ENCODE results near the gene EYA2. TPM values are rescaled to one million over a fixed set of nuclear protein-coding genes. Genes with fewer than 3 reads are reported as not detected.

Gene EYA2
- polyA plus RNA-seq, 4 donors = 0.50 to 0.70 TPM; not detected in 2

- H3K27me3 ChIP-seq (ENCODE audit: control insufficient read depth in 3 of 3, insufficient read depth in 3 of 3, low read length in 3 of 3) = peaks cover 0 to 2% (median 0%) of the 10 kb centered on the region in 3 donors
- no peak overlapping the region for H3K27ac ChIP-seq (ENCODE audit: low read depth in 1 of 3, low read length in 2 of 3)
- H3K4me3 ChIP-seq (ENCODE audit: low read depth in 1 of 3, low read length in 3 of 3) = no peak overlapping the region
- FAIRE-seq = no peak
- no peaks in the 10 kb centered on the region for H3K36me3 ChIP-seq (ENCODE audit: control insufficient read depth in 3 of 3, insufficient read depth in 2 of 3, low read depth in 1 of 3, low read length in 3 of 3)
- H3K4me1 ChIP-seq (ENCODE audit: control insufficient read depth in 3 of 3, insufficient read depth in 2 of 3, low read depth in 1 of 3, low read length in 2 of 3) = no peaks in the 10 kb centered on the region
- no peak for DNase-seq
- H3K9me3 ChIP-seq (ENCODE audit: control insufficient read depth in 2 of 2, insufficient read depth in 1 of 2, low read depth in 1 of 2, low read length in 1 of 2) = no peaks in the 10 kb centered on the region
- 75 to 79% (median 79%) methylated on average over 7 of the region's 7 CpGs for WGBS, 3 donors
Observed at GRCh38 chr20:46946181-46946624, 51.6 kb downstream of the EYA2 start.

DNA sequence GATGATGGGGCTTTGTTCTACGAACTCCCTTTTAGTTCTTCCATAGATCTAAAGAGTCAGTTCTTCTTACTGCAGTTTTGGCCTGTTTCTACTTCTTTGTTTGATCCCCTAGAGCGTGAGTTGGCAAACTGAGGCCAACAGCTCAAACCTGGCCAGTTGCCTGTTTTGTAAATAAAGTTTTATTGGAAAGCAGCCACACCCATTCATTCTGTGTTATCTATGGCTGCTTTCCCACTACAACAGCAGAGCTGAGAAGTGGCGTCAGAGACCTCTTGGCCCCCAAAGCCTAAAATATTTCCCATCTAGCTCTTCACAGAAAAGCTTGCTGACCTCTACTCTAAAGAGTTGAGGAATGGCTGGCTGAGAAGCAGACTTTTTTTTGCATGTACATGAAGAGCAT is 52.2 kb downstream of the EYA2 start:
- Histone ChIP-seq H3K36me3 (ENCODE audit: control insufficient read depth in 3 of 3, insufficient read depth in 2 of 3, low read depth in 1 of 3, low read length in 3 of 3) (no peaks in the 10 kb centered on the region), H3K4me1 (ENCODE audit: control insufficient read depth in 3 of 3, insufficient read depth in 2 of 3, low read depth in 1 of 3, low read length in 2 of 3) (no peaks in the 10 kb centered on the region), H3K9me3 (ENCODE audit: control insufficient read depth in 2 of 2, insufficient read depth in 1 of 2, low read depth in 1 of 2, low read length in 1 of 2) (no peaks in the 10 kb centered on the region), H3K4me3 (ENCODE audit: low read depth in 1 of 3, low read length in 3 of 3) (no peak overlapping the region), H3K27ac (ENCODE audit: low read depth in 1 of 3, low read length in 2 of 3) (no peak overlapping the region), H3K27me3 (ENCODE audit: control insufficient read depth in 3 of 3, insufficient read depth in 3 of 3, low read length in 3 of 3) (peaks cover 0 to 2% (median 0%) of the 10 kb centered on the region in 3 donors)
- no peak for DNase-seq
- no peak for FAIRE-seq
- 29 to 67% (median 61%) methylated on average over 3 of the region's 3 CpGs for whole genome bisulfite sequencing, 3 donors

DNA sequence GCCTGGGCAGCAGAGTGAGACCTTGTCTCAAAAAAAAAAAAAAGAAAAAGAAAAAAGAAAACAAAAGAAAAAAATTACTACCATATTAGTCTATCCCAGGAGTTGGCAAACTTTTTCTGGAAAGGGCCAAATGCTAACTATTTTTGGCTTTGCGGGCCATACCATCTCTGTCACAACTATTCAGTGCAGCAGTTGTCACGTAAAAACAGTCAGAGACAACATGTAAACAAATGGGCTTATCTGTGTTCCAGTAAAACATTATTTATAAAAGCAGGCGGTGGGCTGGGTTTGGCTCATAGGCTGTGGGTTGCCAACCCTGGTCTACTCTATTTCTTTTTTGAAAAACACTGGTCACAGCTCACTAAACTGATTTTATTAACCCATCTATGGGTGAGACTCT is 53.4 kb downstream of the EYA2 start:
- H3K27me3 ChIP-seq (ENCODE audit: control insufficient read depth in 3 of 3, insufficient read depth in 3 of 3, low read length in 3 of 3) = peaks cover 0 to 2% (median 0%) of the 10 kb centered on the region in 3 donors
- DNase-seq (no peak), FAIRE-seq (no peak)
- no peak overlapping the region for H3K27ac ChIP-seq (ENCODE audit: low read depth in 1 of 3, low read length in 2 of 3)
- 62 to 75% (median 64%) methylated on average over 3 of the region's 3 CpGs for WGBS, 3 donors
- no peaks in the 10 kb centered on the region for H3K4me1 ChIP-seq (ENCODE audit: control insufficient read depth in 3 of 3, insufficient read depth in 2 of 3, low read depth in 1 of 3, low read length in 2 of 3)
- H3K4me3 ChIP-seq (ENCODE audit: low read depth in 1 of 3, low read length in 3 of 3) = no peak overlapping the region
- H3K9me3 ChIP-seq (ENCODE audit: control insufficient read depth in 2 of 2, insufficient read depth in 1 of 2, low read depth in 1 of 2, low read length in 1 of 2) = no peaks in the 10 kb centered on the region
- H3K36me3 ChIP-seq (ENCODE audit: control insufficient read depth in 3 of 3, insufficient read depth in 2 of 3, low read depth in 1 of 3, low read length in 3 of 3) = no peaks in the 10 kb centered on the region

DNA sequence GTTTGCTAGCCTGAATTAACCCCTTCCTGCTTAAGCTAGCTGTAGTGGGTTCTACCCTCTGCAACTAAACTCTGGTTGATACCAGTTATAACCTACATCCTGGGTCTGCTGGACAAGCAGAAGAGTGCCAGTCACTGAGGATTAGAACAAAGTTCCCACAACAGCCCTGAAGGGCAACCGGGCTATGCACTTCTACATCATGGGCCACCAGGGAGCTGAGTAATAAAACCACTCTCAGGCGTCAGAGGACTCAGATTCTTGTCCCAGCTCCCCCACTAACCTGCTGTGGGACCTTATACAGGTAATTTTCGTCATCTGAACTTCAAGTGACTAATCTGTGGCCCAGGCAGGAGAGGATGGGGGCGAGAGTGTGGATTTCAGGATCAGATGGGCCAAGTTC is 56.8 kb downstream of the EYA2 start:
- no peak for FAIRE-seq
- H3K27ac ChIP-seq (ENCODE audit: low read depth in 1 of 3, low read length in 2 of 3) = no peak overlapping the region
- WGBS, 3 donors = 27 to 40% (median 28%) methylated on average over 4 of the region's 4 CpGs

GRCh38 chr20:46951840-46952497 is 57.3 kb downstream of the EYA2 start:
- Histone ChIP-seq H3K36me3 (ENCODE audit: control insufficient read depth in 3 of 3, insufficient read depth in 2 of 3, low read depth in 1 of 3, low read length in 3 of 3) (no peaks in the 10 kb centered on the region), H3K4me3 (ENCODE audit: low read depth in 1 of 3, low read length in 3 of 3) (no peak overlapping the region), H3K27ac (ENCODE audit: low read depth in 1 of 3, low read length in 2 of 3) (no peak overlapping the region), H3K27me3 (ENCODE audit: control insufficient read depth in 3 of 3, insufficient read depth in 3 of 3, low read length in 3 of 3) (peaks cover 0 to 2% (median 0%) of the 10 kb centered on the region in 3 donors), H3K9me3 (ENCODE audit: control insufficient read depth in 2 of 2, insufficient read depth in 1 of 2, low read depth in 1 of 2, low read length in 1 of 2) (no peaks in the 10 kb centered on the region), H3K4me1 (ENCODE audit: control insufficient read depth in 3 of 3, insufficient read depth in 2 of 3, low read depth in 1 of 3, low read length in 2 of 3) (no peaks in the 10 kb centered on the region)
- no peak for DNase-seq
- FAIRE-seq = no peak
- 68 to 73% (median 72%) methylated on average over 10 of the region's 10 CpGs for WGBS, 3 donors

More for the DNA sequence above, 56.8 kb downstream of the EYA2 start:
- H3K36me3 ChIP-seq (ENCODE audit: control insufficient read depth in 3 of 3, insufficient read depth in 2 of 3, low read depth in 1 of 3, low read length in 3 of 3) = no peaks in the 10 kb centered on the region
- no peak overlapping the region for H3K4me3 ChIP-seq (ENCODE audit: low read depth in 1 of 3, low read length in 3 of 3)
- H3K4me1 ChIP-seq (ENCODE audit: control insufficient read depth in 3 of 3, insufficient read depth in 2 of 3, low read depth in 1 of 3, low read length in 2 of 3) = no peaks in the 10 kb centered on the region
- no peak for DNase-seq
- H3K27me3 ChIP-seq (ENCODE audit: control insufficient read depth in 3 of 3, insufficient read depth in 3 of 3, low read length in 3 of 3) = peaks cover 0 to 2% (median 0%) of the 10 kb centered on the region in 3 donors
- no peaks in the 10 kb centered on the region for H3K9me3 ChIP-seq (ENCODE audit: control insufficient read depth in 2 of 2, insufficient read depth in 1 of 2, low read depth in 1 of 2, low read length in 1 of 2)

DNA sequence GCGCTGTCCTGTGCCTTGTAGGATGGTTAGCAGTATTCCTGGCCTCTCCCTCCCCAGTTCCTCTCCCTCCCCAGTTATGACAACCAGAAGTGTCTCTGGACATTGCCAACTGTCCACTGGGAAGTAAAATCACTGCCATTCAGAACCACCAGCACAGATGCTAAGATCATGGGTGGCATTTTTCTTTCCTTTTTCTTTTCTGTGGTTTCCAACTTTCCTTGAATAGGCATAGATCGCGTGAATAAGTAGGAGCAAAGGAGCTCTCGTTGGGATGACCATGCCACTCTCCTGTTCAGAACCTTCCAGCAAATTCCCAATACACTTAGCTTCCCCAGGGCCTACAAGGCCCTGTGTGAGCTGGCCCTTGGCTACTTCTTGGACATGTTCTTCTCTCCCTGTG is 59.0 kb downstream of the EYA2 start:
- FAIRE-seq = no peak
- no peaks in the 10 kb centered on the region for H3K9me3 ChIP-seq (ENCODE audit: control insufficient read depth in 2 of 2, insufficient read depth in 1 of 2, low read depth in 1 of 2, low read length in 1 of 2)
- H3K27ac ChIP-seq (ENCODE audit: low read depth in 1 of 3, low read length in 2 of 3) = no peak overlapping the region
- no peak for DNase-seq
- H3K4me3 ChIP-seq (ENCODE audit: low read depth in 1 of 3, low read length in 3 of 3) = no peak overlapping the region
- no peaks in the 10 kb centered on the region for H3K4me1 ChIP-seq (ENCODE audit: control insufficient read depth in 3 of 3, insufficient read depth in 2 of 3, low read depth in 1 of 3, low read length in 2 of 3)
- 84 to 93% (median 91%) methylated on average over 4 of the region's 4 CpGs for WGBS, 3 donors
- peaks cover 0 to 2% (median 0%) of the 10 kb centered on the region in 3 donors for H3K27me3 ChIP-seq (ENCODE audit: control insufficient read depth in 3 of 3, insufficient read depth in 3 of 3, low read length in 3 of 3)
- no peaks in the 10 kb centered on the region for H3K36me3 ChIP-seq (ENCODE audit: control insufficient read depth in 3 of 3, insufficient read depth in 2 of 3, low read depth in 1 of 3, low read length in 3 of 3)

GRCh38 chr20:46954490-46955038 is 59.9 kb downstream of the EYA2 start:
- no peak overlapping the region for H3K27ac ChIP-seq (ENCODE audit: low read depth in 1 of 3, low read length in 2 of 3)
- H3K4me3 ChIP-seq (ENCODE audit: low read depth in 1 of 3, low read length in 3 of 3) = no peak overlapping the region
- no peak for DNase-seq
- H3K36me3 ChIP-seq (ENCODE audit: control insufficient read depth in 3 of 3, insufficient read depth in 2 of 3, low read depth in 1 of 3, low read length in 3 of 3) = no peaks in the 10 kb centered on the region
- no peaks in the 10 kb centered on the region for H3K4me1 ChIP-seq (ENCODE audit: control insufficient read depth in 3 of 3, insufficient read depth in 2 of 3, low read depth in 1 of 3, low read length in 2 of 3)
- H3K9me3 ChIP-seq (ENCODE audit: control insufficient read depth in 2 of 2, insufficient read depth in 1 of 2, low read depth in 1 of 2, low read length in 1 of 2) = no peaks in the 10 kb centered on the region
- FAIRE-seq = no peak
- peaks cover 0 to 2% (median 0%) of the 10 kb centered on the region in 3 donors for H3K27me3 ChIP-seq (ENCODE audit: control insufficient read depth in 3 of 3, insufficient read depth in 3 of 3, low read length in 3 of 3)
- 72 to 81% (median 80%) methylated on average over 15 of the region's 15 CpGs for WGBS, 3 donors

GRCh38 chr20:46955601-46956556 is 61.2 kb downstream of the EYA2 start:
- no peaks in the 10 kb centered on the region for H3K9me3 ChIP-seq (ENCODE audit: control insufficient read depth in 2 of 2, insufficient read depth in 1 of 2, low read depth in 1 of 2, low read length in 1 of 2)
- H3K27me3 ChIP-seq (ENCODE audit: control insufficient read depth in 3 of 3, insufficient read depth in 3 of 3, low read length in 3 of 3) = no peaks in the 10 kb centered on the region
- no peak overlapping the region for H3K27ac ChIP-seq (ENCODE audit: low read depth in 1 of 3, low read length in 2 of 3)
- DNase-seq = no peak
- no peak overlapping the region for H3K4me3 ChIP-seq (ENCODE audit: low read depth in 1 of 3, low read length in 3 of 3)
- no peaks in the 10 kb centered on the region for H3K36me3 ChIP-seq (ENCODE audit: control insufficient read depth in 3 of 3, insufficient read depth in 2 of 3, low read depth in 1 of 3, low read length in 3 of 3)
- WGBS, 3 donors = 60 to 71% (median 71%) methylated on average over 2 of the region's 2 CpGs
- no peaks in the 10 kb centered on the region for H3K4me1 ChIP-seq (ENCODE audit: control insufficient read depth in 3 of 3, insufficient read depth in 2 of 3, low read depth in 1 of 3, low read length in 2 of 3)
- no peak for FAIRE-seq

All from small intestine (tissue), 7 donors.